ENCODE measurements around the gene LLPH. TPM values are rescaled to one million over a fixed set of nuclear protein-coding genes. Genes with fewer than 3 reads are reported as not detected.

The LLPH gene
- total RNA-seq, 1 experiment from 2014 or later: 45.6 TPM

DNA sequence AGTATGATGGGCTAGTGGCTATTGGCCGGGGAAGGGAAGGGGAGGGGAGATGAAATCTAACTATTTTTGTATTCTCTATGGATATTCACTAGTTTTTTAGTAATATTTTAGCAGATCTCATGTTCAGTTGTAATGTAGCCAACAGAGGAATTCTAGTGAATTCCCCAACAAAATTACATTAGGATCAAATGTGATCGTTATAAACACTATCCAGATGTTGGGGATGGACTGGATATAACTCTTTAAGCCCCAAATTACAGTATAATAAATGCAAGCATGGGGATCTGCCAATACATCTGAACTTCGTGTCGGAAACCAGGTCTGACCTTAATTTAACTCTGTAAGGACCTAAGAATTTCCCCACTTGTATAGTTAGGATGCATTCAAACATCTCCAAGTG, 21.5 kb downstream of the LLPH start (continued):
- TF ChIP-seq TCF7L2 (IDR thresholded peaks at IDR 0.05; ENCODE audit: borderline replicate concordance, extremely low read depth, insufficient read depth, insufficient read length): no peak

DNA sequence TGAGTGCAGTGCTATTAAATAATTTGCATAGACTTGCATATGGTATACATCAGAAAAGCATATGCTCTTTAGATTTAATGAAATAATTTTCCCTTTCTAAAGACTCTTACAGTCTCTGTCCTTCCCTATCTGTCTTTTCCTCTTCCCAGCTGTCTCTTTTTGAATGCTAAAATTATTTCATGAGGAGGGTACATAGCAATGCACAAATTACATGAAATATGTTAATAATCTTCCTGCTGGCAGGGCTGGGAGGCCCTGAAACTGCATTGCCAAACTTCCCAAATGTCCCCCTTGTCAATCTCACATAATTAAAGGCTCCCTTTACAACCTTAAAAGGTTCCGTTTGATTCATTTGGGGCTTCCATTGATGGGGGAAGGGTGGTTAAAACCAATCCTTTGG, 22.2 kb downstream of the LLPH start:
- no peak overlapping the region for H2AFZ ChIP-seq (ENCODE audit: low read depth, low read length, poor library complexity, severe bottlenecking)
- no peaks in the 10 kb centered on the region for H3K9me3 ChIP-seq (ENCODE audit: control insufficient read depth in 1 of 2, insufficient read depth in 1 of 2, low read depth in 1 of 2, low read length in 2 of 2)
- no peak for DNase-seq (ENCODE audit: low read depth, low spot score)
- H3K36me3 ChIP-seq (ENCODE audit: control insufficient read depth in 1 of 2, insufficient read depth in 2 of 2, low read length in 2 of 2): no peaks in the 10 kb centered on the region
- CTCF ChIA-PET: interaction anchor here (1.5 to 1.7 kb wide), 2 partner anchors 22 to 796 kb away, joined by 4 read pairs; partner anchors contain the start of gene LLPH
- H3K4me2 ChIP-seq (ENCODE audit: low read length): no peak overlapping the region
- H3K9me2 ChIP-seq (ENCODE audit: insufficient read depth): no peaks in the 10 kb centered on the region
- TF ChIP-seq EZH2phosphoT487 (IDR thresholded peaks at IDR 0.05; ENCODE audit: borderline replicate concordance) (no peak), POLR2AphosphoS5 (IDR thresholded peaks at IDR 0.05; ENCODE audit: low read depth, low read length) (no peak), POLR2A (IDR thresholded peaks at IDR 0.05; ENCODE audit: borderline replicate concordance, extremely low read depth, insufficient read depth, insufficient read length) (no peak), ATF3 (IDR thresholded peaks at IDR 0.05) (no peak), SRF (IDR thresholded peaks at IDR 0.05; ENCODE audit: low read depth) (no peak), YY1 (IDR thresholded peaks at IDR 0.05; ENCODE audit: extremely low read depth, insufficient replicate concordance, low read depth, low read length) (no peak), ZNF274 (IDR thresholded peaks at IDR 0.05; ENCODE audit: low read depth, low read length) (no peak), EGR1 (IDR thresholded peaks at IDR 0.05; ENCODE audit: low read depth) (no peak), SIN3A (IDR thresholded peaks at IDR 0.05; ENCODE audit: low read depth) (no peak), TCF7L2 (IDR thresholded peaks at IDR 0.05; ENCODE audit: borderline replicate concordance, extremely low read depth, insufficient read depth, insufficient read length) (no peak), CBX3 (IDR thresholded peaks at IDR 0.05; ENCODE audit: low read depth) (no peak), EZH2 (IDR thresholded peaks at IDR 0.05) (no peak), CEBPB (IDR thresholded peaks at IDR 0.05; ENCODE audit: low read depth) (no peak), ZFX (IDR thresholded peaks at IDR 0.05) (no peak), SP1 (IDR thresholded peaks at IDR 0.05; ENCODE audit: low read depth) (no peak), RAD21 (IDR thresholded peaks at IDR 0.05; ENCODE audit: low read depth) (no peak)
- TF ChIP-seq, protein P1, sequence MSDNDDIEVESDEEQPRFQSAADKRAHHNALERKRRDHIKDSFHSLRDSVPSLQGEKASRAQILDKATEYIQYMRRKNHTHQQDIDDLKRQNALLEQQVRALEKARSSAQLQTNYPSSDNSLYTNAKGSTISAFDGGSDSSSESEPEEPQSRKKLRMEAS (IDR thresholded peaks at IDR 0.05): no peak
- TF ChIP-seq, protein P2, sequence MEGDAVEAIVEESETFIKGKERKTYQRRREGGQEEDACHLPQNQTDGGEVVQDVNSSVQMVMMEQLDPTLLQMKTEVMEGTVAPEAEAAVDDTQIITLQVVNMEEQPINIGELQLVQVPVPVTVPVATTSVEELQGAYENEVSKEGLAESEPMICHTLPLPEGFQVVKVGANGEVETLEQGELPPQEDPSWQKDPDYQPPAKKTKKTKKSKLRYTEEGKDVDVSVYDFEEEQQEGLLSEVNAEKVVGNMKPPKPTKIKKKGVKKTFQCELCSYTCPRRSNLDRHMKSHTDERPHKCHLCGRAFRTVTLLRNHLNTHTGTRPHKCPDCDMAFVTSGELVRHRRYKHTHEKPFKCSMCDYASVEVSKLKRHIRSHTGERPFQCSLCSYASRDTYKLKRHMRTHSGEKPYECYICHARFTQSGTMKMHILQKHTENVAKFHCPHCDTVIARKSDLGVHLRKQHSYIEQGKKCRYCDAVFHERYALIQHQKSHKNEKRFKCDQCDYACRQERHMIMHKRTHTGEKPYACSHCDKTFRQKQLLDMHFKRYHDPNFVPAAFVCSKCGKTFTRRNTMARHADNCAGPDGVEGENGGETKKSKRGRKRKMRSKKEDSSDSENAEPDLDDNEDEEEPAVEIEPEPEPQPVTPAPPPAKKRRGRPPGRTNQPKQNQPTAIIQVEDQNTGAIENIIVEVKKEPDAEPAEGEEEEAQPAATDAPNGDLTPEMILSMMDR (IDR thresholded peaks at IDR 0.05 in 2 of 3, conservative IDR thresholded peaks at IDR 0.05 in 1 of 3; ENCODE audit: borderline replicate concordance in 1 of 3, insufficient read depth in 1 of 3, low read depth in 2 of 3, low read length in 2 of 3): no peak
- no peaks in the 10 kb centered on the region for H3K27me3 ChIP-seq (ENCODE audit: insufficient read depth, low read length)
- ATAC-seq: no peak
- intact Hi-C loops (cut with micrococcal nuclease): loop anchor here (5.0 kb wide), 2 partner anchors 801 to 1216 kb away; no protein-coding TSS in a partner anchor
- no peak overlapping the region for H3K4me3 ChIP-seq (replicated peaks in 1 of 2; ENCODE audit: low read depth in 1 of 2, low read length in 2 of 2)
- H3K9ac ChIP-seq (ENCODE audit: low read length): no peak overlapping the region
- RAD21 ChIA-PET (ENCODE audit: low non-redundant PET in 1 of 2, low total read pairs in 2 of 2, uncharacterized antibody in 2 of 2, unreplicated experiment in 2 of 2): no interaction called here
- H3K79me2 ChIP-seq (ENCODE audit: insufficient read depth, low read length): no peaks in the 10 kb centered on the region
- no peaks in the 10 kb centered on the region for H4K20me1 ChIP-seq (ENCODE audit: insufficient read depth)
- no peak overlapping the region for H3K27ac ChIP-seq (ENCODE audit: low read depth, low read length)
- POLR2A ChIA-PET: interaction anchor here (1.2 to 1.4 kb wide), 2 partner anchors 13 to 61 kb away, joined by 4 read pairs; partner anchors contain the start of gene TMBIM4
- BruUV-seq (replicated peaks): no TSS peak
- H3K4me1 ChIP-seq (ENCODE audit: control insufficient read depth in 1 of 2, insufficient read depth in 2 of 2, low read length in 2 of 2): peaks cover 4 to 11% of the 10 kb centered on the region in 2 experiments; a peak in 3 of 4 replicates

Data from HCT116 (cell line).